ENCODE measurements around the gene AMOTL2. TPM values are rescaled to one million over a fixed set of nuclear protein-coding genes. Genes with fewer than 3 reads are reported as not detected.

Gene AMOTL2
- polyA plus RNA-seq, 1 of the 3 experiments (the other 2 are of a cell fraction) = 185 TPM

- no peaks in the 10 kb centered on the region for H3K79me2 ChIP-seq (ENCODE audit: insufficient read depth)
- no peak overlapping the region for H3K4me2 ChIP-seq
- H3K27me3 ChIP-seq (ENCODE audit: insufficient read depth) = no peaks in the 10 kb centered on the region
- no peak for TF ChIP-seq JUND (IDR thresholded peaks at IDR 0.05)
- TF ChIP-seq ELF1 (IDR thresholded peaks at IDR 0.05) = no peak
- TF ChIP-seq USF2 (IDR thresholded peaks at IDR 0.05; ENCODE audit: borderline replicate concordance, low read depth, low read length) = no peak
- no peak for TF ChIP-seq NFIC (IDR thresholded peaks at IDR 0.05; ENCODE audit: borderline replicate concordance)
- no peak for TF ChIP-seq GATA2 (CRISPR knock-in tag; IDR thresholded peaks at IDR 0.05)
- no peak for TF ChIP-seq MXI1 (IDR thresholded peaks at IDR 0.05; ENCODE audit: low read depth, low read length)
- no peak for TF ChIP-seq RXRA (IDR thresholded peaks at IDR 0.05; ENCODE audit: borderline replicate concordance, low read depth)
- peaks cover 4% of the 10 kb centered on the region; the same call in 1 of the 2 replicates for H3K9me3 ChIP-seq
- no peak overlapping the region for H3K4me3 ChIP-seq (ENCODE audit: low read depth in 2 of 2, low read length in 1 of 2)
- ChIA-PET CTCF (interaction anchor here (0.9 to 2.4 kb wide), 2 partner anchors 35 to 131 kb away, joined by 3 to 7 read pairs; no protein-coding TSS in a partner anchor), POLR2A (no interaction called here)
- no peak for DNase-seq
- H3K9ac ChIP-seq = no peak overlapping the region
- no peaks in the 10 kb centered on the region for H3K36me3 ChIP-seq (replicated peaks in 1 of 2; ENCODE audit: control insufficient read depth in 1 of 2, insufficient read depth in 2 of 2, low read length in 1 of 2)
- H3K9me2 ChIP-seq = no peaks in the 10 kb centered on the region
- H2AFZ ChIP-seq (ENCODE audit: low read depth) = no peak overlapping the region
- 89% methylated on average over 9 of the region's 9 CpGs for WGBS (ENCODE audit: low lambda C conversion rate)
- no peak overlapping the region for H3K27ac ChIP-seq (ENCODE audit: low read depth in 2 of 2, low read length in 1 of 2)
- H3F3A ChIP-seq (replicated peaks; ENCODE audit: insufficient read depth) = no peaks in the 10 kb centered on the region
- H3K4me1 ChIP-seq (ENCODE audit: control insufficient read depth in 1 of 2, insufficient read depth in 2 of 2, low read depth in 1 of 2, low read length in 1 of 2) = peaks cover 0 to 7% of the 10 kb centered on the region in 2 experiments; a peak in 1 of 4 replicates
- no peaks in the 10 kb centered on the region for H4K20me1 ChIP-seq (ENCODE audit: insufficient read depth)
These were observed 32.0 kb downstream of the AMOTL2 start for GRCh38 chr3:134342259-134342658.

GRCh38 chr3:134341389-134341788 is 32.9 kb downstream of the AMOTL2 start:
- no peaks in the 10 kb centered on the region for H3K27me3 ChIP-seq (ENCODE audit: insufficient read depth)
- no peaks in the 10 kb centered on the region for H3K9me2 ChIP-seq
- POLR2A ChIA-PET = no interaction called here
- CTCF ChIA-PET = interaction anchor here (0.9 to 2.4 kb wide), 3 partner anchors 19 to 34 kb away, joined by 3 to 7 read pairs (median 3); no protein-coding TSS in a partner anchor
- peaks cover 0 to 12% of the 10 kb centered on the region in 2 experiments; a peak in 1 of 4 replicates for H3K4me1 ChIP-seq (ENCODE audit: control insufficient read depth in 1 of 2, insufficient read depth in 2 of 2, low read depth in 1 of 2, low read length in 1 of 2)
- H3K36me3 ChIP-seq (replicated peaks in 1 of 2; ENCODE audit: control insufficient read depth in 1 of 2, insufficient read depth in 2 of 2, low read length in 1 of 2) = no peaks in the 10 kb centered on the region
- no peak overlapping the region for H3K4me2 ChIP-seq
- no peaks in the 10 kb centered on the region; the same call in 1 of the 2 replicates for H3K9me3 ChIP-seq
- H3K9ac ChIP-seq = no peak overlapping the region
- no peak for TF ChIP-seq POLR2AphosphoS5 (IDR thresholded peaks at IDR 0.05; ENCODE audit: low read depth, low read length)
- no peak for TF ChIP-seq CHD2 (IDR thresholded peaks at IDR 0.05; ENCODE audit: low read length, partially characterized antibody)
- TF ChIP-seq MAX (IDR thresholded peaks at IDR 0.05; ENCODE audit: low read depth) = no peak
- TF ChIP-seq CTCF (IDR thresholded peaks at IDR 0.05) = no peak
- TF ChIP-seq EP300 (IDR thresholded peaks at IDR 0.05; ENCODE audit: borderline replicate concordance in 1 of 2, low read depth in 1 of 2, low read length in 1 of 2) = no peak
- no peak for TF ChIP-seq YY1 (IDR thresholded peaks at IDR 0.05; ENCODE audit: low read depth)
- no peak for TF ChIP-seq NRF1 (IDR thresholded peaks at IDR 0.05; ENCODE audit: low read depth, low read length)
- no peak for TF ChIP-seq NFIC (IDR thresholded peaks at IDR 0.05; ENCODE audit: borderline replicate concordance)
- no peak for TF ChIP-seq RAD21 (IDR thresholded peaks at IDR 0.05; ENCODE audit: low read length)
- TF ChIP-seq ZBTB33 (IDR thresholded peaks at IDR 0.05; ENCODE audit: borderline replicate concordance, low read depth) = no peak
- TF ChIP-seq PBX3 (IDR thresholded peaks at IDR 0.05) = no peak
- TF ChIP-seq FOXJ3 (CRISPR knock-in tag; IDR thresholded peaks at IDR 0.05) = no peak
- TF ChIP-seq RXRA (IDR thresholded peaks at IDR 0.05; ENCODE audit: borderline replicate concordance, low read depth) = no peak
- TF ChIP-seq FOXM1 (IDR thresholded peaks at IDR 0.05; ENCODE audit: low read depth) = no peak
- H2AFZ ChIP-seq (ENCODE audit: low read depth) = no peak overlapping the region
- no peak overlapping the region for H3K4me3 ChIP-seq (ENCODE audit: low read depth in 2 of 2, low read length in 1 of 2)
- 96% methylated on average over 2 of the region's 2 CpGs for WGBS (ENCODE audit: low lambda C conversion rate)
- H3K79me2 ChIP-seq (ENCODE audit: insufficient read depth) = no peaks in the 10 kb centered on the region
- H4K20me1 ChIP-seq (ENCODE audit: insufficient read depth) = no peaks in the 10 kb centered on the region
- H3K27ac ChIP-seq (ENCODE audit: low read depth in 2 of 2, low read length in 1 of 2) = no peak overlapping the region
- no peak for DNase-seq
- no peaks in the 10 kb centered on the region for H3F3A ChIP-seq (replicated peaks; ENCODE audit: insufficient read depth)

All from SK-N-SH (cell line).